ENCODE results near the gene ANKRD23.

The ANKRD23 gene

DNA sequence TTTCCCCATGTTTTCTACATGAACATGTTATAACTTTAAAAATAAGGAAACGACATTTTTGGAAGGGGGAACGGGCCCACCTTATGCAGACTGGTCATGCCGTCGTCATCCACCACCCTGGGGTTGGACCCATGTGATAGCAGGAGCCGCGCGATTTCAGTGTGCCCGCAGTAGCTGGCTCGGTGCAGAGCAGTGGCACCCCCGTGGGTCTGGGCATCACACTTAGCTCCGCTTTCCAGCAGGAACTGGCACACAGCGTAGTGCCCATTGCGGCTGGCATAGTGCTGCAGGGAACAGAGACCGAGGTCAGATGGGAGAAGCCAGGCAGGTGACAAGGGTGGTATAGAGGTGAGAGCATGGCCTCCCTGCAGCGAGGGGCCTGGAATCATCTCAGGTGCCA, 9.5 kb upstream of the ANKRD23 start:
- no peak for DNase-seq (ENCODE audit: low read depth)
- H3K4me3 ChIP-seq (ENCODE audit: low read length) = no peak overlapping the region

DNA sequence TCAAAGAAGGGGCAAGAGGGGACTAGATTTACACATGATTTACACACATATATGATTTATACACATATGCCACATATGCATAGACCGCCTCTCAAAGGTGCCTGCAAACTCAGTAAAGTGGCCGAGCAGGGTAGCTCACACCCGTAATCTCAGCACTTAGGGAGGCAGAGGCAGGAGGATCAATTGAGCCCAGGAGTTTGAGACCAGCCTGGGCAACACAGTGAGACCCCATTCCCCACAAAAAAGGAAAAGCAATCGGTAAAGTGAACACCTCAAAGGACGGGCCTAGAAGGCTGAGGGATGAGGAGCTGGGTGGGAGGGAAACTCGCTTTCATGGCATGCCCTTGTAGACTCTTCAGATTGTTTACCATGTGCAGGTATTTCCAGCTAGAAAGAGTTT, 8.8 kb upstream of the ANKRD23 start:
- DNase-seq (ENCODE audit: low read depth) = no peak
- no peak overlapping the region for H3K4me3 ChIP-seq (ENCODE audit: low read length)
- TF ChIP-seq, protein P1, sequence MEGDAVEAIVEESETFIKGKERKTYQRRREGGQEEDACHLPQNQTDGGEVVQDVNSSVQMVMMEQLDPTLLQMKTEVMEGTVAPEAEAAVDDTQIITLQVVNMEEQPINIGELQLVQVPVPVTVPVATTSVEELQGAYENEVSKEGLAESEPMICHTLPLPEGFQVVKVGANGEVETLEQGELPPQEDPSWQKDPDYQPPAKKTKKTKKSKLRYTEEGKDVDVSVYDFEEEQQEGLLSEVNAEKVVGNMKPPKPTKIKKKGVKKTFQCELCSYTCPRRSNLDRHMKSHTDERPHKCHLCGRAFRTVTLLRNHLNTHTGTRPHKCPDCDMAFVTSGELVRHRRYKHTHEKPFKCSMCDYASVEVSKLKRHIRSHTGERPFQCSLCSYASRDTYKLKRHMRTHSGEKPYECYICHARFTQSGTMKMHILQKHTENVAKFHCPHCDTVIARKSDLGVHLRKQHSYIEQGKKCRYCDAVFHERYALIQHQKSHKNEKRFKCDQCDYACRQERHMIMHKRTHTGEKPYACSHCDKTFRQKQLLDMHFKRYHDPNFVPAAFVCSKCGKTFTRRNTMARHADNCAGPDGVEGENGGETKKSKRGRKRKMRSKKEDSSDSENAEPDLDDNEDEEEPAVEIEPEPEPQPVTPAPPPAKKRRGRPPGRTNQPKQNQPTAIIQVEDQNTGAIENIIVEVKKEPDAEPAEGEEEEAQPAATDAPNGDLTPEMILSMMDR (conservative IDR thresholded peaks at IDR 0.05; ENCODE audit: low read depth, low read length) = no peak

More for the DNA sequence above, 9.5 kb upstream of the ANKRD23 start:
- TF ChIP-seq, protein P1 (conservative IDR thresholded peaks at IDR 0.05; ENCODE audit: low read depth, low read length) = no peak

DNA sequence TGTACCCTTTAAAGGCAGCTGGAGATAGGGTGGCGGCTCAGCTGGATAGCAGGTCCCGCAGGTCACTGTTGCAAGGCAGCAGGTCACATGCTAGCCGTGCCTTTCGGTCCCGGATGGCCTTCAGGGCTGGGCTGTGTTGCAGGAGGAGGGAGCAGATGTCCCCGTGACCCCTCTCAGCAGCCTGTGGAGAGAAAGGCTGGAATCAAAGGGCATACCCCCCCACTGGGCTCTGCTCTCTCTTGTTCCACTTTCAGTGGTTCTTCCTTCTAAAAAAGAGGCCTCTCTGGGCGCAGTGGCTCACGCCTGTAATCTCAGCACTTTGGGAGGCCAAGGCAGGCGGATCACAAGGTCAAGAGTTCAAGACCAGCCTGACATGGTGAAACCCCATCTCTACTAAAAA, 4.4 kb upstream of the ANKRD23 start:
- H3K4me3 ChIP-seq (ENCODE audit: low read length) = no peak overlapping the region
- no peak for DNase-seq (ENCODE audit: low read depth)
- TF ChIP-seq, protein P1 (conservative IDR thresholded peaks at IDR 0.05; ENCODE audit: low read depth, low read length) = no peak

DNA sequence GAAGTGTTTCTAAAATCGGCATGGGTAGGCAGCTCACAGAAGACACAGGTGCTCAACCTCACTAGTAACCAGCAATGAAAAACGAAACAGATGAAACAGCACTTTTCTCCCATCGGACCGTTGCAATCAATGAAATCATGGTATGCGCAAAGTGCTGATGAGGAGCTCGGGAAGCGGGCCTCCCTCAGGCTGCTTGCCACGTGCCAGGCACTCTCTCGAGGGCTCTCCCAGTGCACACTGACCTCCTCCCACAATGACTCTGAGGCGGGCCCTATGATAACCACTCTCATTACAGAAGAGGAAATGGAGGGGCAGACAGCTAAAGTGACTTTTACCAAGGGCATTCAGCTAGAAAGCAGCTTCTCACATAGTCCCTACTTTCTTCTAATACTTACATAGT, 3.8 kb upstream of the ANKRD23 start:
- no peak overlapping the region for H3K4me3 ChIP-seq (ENCODE audit: low read length)
- DNase-seq (ENCODE audit: low read depth) = no peak
- TF ChIP-seq, protein P1 (conservative IDR thresholded peaks at IDR 0.05; ENCODE audit: low read depth, low read length) = no peak

DNA sequence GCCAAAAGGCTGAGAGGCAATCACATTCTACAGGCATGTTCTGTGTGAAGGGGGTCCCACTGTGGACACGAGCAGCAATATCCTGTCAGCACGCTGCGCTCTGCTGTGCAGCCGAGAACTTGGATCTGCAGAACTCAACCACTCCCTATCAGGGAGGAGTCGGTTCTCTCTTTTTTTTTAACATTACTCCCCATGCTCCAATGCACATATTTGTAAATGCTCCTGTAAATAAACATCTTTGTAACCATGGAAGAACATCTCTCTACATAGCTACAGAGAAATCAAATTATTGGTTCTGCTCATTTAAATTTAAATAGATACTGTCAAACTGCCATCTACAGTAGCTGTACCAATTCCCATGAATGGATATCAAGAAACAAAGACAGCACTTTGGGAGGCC, 3.0 kb upstream of the ANKRD23 start:
- TF ChIP-seq, protein P1 (conservative IDR thresholded peaks at IDR 0.05; ENCODE audit: low read depth, low read length) = no peak
- DNase-seq (ENCODE audit: low read depth) = no peak
- no peak overlapping the region for H3K4me3 ChIP-seq (ENCODE audit: low read length)

DNA sequence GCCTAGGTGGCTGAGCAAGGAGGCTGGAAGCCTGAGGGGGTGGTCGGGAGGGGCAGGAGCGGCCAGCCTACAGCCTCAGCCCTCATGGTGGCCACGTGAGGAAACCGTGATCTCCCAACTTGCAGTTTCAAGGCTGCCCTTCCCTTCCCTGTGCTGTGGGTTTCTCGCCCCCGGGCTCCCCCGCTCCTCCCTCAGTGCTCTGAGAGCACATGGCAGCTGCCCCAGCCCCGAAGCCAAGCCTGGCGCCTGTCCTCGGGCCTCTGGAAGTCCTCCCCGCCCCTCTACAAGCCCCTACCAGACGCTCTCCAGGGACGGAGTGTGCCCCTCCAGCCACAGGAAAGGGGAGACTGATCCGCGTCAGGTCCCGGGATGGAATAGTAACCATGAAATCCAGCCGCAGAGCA, 586 bp upstream of the ANKRD23 start:
- H3K4me3 ChIP-seq (ENCODE audit: low read length) = no peak overlapping the region
- TF ChIP-seq, protein P1 (conservative IDR thresholded peaks at IDR 0.05; ENCODE audit: low read depth, low read length) = no peak
- no peak for DNase-seq (ENCODE audit: low read depth)

DNA sequence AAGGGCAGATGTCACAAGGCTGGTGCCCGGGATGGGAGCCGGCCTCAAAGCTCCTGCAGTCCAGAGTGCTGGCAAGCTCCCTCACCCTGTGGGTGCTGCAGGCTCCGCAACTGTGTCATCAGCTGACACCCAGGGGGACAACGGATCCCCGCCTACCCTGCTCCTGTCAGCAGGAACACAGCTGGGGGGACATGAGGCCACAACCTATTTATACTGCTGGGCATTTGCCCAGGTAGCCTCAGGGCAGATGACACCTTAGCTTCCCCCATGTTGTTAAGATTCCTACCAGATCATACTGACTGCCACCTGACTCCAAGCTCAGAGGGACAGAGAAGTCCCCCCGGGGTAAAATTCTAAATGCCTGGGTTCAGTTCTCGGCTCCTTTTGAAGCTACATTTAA, 1.2 kb downstream of the ANKRD23 start:
- TF ChIP-seq, protein P1 (conservative IDR thresholded peaks at IDR 0.05; ENCODE audit: low read depth, low read length) = no peak
- H3K4me3 ChIP-seq (ENCODE audit: low read length) = no peak overlapping the region
- no peak for DNase-seq (ENCODE audit: low read depth)
